LNCaP clone FGC (cell line): ENCODE results near the gene LIMK2.
"Not testable (repeated sequence)": the region's sequence is repeated elsewhere in the genome, so short reads cannot be mapped to it uniquely, and the experiment has no call there.

ENCODE experiments used
- DNase-seq: peaks from one replicate; pipeline ENCODE4 v3.0.0-alpha.2; 2011; ENCODE audit warnings: low read depth
- H3K4me3 ChIP-seq: 2 replicates; pipeline ENCODE4 v1.5.1; 2011; ENCODE audit warnings: mild to moderate bottlenecking, low read depth, low read length, control low read depth
- CTCF ChIP-seq: IDR thresholded peaks from 2 replicates; pipeline ENCODE4 v1.5.1; 2012; ENCODE audit warnings: mild to moderate bottlenecking; ENCODE audit not compliant: control insufficient read depth, insufficient read depth; ENCODE audit errors: extremely low read depth

The LIMK2 gene

DNA sequence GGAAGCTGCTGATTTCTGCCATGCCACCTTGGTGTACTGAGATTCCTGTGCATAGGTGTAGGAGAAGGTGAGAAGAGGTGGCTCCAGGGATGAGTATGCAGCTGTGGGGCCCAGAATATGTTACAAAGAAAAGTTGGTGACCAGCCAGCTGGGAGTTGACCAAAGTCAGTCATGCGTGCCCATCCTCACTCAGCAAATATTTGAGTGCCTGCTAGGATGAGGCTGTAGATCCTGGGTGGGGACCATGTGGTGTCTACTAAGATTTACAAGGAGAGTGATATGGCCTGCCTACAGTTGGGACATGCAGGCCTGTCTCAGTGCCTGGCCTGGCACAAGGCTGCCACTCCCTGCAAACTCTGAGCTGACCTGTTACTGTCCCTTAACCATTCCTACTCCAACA lies 32.8 kb upstream of the LIMK2 start:
- no peak overlapping the region for H3K4me3 ChIP-seq
- TF ChIP-seq CTCF = no peak
- DNase-seq = peak; percentile 96

GRCh38 chr22:31184015-31184414 lies 28.1 kb upstream of the LIMK2 start:
- no peak for TF ChIP-seq CTCF
- no peak overlapping the region for H3K4me3 ChIP-seq
- DNase-seq = no peak

GRCh38 chr22:31185056-31185455 lies 27.0 kb upstream of the LIMK2 start:
- no peak for TF ChIP-seq CTCF
- no peak overlapping the region for H3K4me3 ChIP-seq

DNA sequence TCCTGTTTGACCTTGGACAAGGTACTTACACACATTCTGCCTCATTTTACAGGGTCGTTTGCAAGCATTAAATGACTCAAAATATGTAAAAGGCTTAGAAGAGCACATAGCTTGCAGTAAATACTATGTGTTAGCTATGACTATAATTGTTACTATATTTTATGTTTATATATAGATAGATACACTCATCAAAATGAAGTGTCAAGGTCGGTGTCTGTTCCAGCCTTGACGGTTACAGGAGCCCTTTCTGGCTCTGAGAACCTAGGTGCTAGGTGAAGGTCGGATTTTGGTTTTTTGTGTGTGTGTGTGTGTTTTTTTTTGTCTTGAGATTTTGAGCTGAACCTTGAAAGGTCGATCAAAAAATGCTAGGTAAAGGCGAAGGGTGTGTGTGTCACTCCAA lies 24.5 kb upstream of the LIMK2 start:
- no peak overlapping the region for H3K4me3 ChIP-seq
- TF ChIP-seq CTCF = no peak
- DNase-seq = no peak

More at GRCh38 chr22:31185056-31185455, 27.0 kb upstream of the LIMK2 start:
- DNase-seq = no peak

DNA sequence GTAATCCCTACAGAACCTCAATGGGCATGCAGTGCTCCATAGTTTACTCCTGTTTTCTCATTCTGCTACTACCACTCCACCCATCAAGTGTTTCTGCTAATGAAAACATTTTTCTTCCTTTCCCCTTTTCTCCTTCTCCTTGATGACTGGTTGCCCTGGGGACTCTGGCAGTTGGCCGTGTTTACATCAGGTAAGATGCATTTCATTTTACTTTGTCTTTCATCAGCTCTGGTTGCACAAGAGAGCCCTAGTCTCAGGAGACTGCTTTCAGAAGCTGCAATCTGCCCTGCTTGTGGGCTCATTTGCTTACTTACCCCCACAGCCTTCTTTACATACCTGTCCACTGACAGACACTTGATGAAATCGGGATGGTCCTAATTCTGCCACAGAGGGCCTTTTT lies 19.6 kb upstream of the LIMK2 start:
- TF ChIP-seq CTCF = no peak
- no peak for DNase-seq
- H3K4me3 ChIP-seq = no peak overlapping the region

GRCh38 chr22:31193092-31193491 lies 19.0 kb upstream of the LIMK2 start:
- H3K4me3 ChIP-seq = no peak overlapping the region
- TF ChIP-seq CTCF = no peak
- no peak for DNase-seq

GRCh38 chr22:31194681-31195080 lies 17.4 kb upstream of the LIMK2 start:
- not testable (repeated sequence) for DNase-seq, H3K4me3 ChIP-seq

- TF ChIP-seq CTCF = no peak
- no peak for DNase-seq
- no peak overlapping the region for H3K4me3 ChIP-seq
Observed at GRCh38 chr22:31199187-31199586, 12.9 kb upstream of the LIMK2 start.

DNA sequence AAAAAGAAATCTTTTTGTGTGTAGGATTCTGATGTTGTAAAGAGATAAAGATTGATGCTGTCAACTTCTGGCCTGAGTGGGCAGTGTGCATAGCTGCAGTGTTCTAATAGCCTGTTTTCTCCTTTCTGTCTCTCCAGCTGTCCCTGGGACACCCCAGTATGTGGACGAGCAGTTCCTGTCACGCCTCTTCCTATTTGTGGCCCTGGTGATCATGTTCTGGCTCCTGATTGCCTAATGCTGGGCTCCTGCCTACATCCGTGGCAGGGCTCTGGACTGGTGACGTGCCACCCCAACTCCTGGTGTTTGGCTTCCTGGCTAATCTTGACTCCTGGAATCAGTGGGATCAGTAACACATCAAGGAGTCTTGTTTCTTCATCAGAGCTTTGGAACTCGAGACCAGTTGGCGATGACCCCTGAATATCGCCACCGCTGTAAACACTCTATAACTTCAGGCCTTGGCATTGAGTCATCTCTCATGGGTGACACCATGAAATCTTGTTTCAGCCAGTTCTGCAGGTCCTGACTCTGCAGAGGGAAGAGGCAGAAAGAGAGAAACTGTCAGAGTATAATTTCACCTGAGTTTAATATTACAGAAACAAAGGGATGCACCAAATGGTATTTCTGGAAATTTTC lies 7.6 kb upstream of the LIMK2 start:
- not testable (repeated sequence) for H3K4me3 ChIP-seq, DNase-seq

GRCh38 chr22:31205059-31205458 lies 7.0 kb upstream of the LIMK2 start:
- DNase-seq, H3K4me3 ChIP-seq: not testable (repeated sequence)

- H3K4me3 ChIP-seq, DNase-seq: not testable (repeated sequence)
Observed at GRCh38 chr22:31206460-31206859, 5.6 kb upstream of the LIMK2 start.
